ENCODE results near the gene PRUNE2.
"Not testable (repeated sequence)": the region's sequence is repeated elsewhere in the genome, so short reads cannot be mapped to it uniquely, and the experiment has no call there.

The PRUNE2 gene, protein sequence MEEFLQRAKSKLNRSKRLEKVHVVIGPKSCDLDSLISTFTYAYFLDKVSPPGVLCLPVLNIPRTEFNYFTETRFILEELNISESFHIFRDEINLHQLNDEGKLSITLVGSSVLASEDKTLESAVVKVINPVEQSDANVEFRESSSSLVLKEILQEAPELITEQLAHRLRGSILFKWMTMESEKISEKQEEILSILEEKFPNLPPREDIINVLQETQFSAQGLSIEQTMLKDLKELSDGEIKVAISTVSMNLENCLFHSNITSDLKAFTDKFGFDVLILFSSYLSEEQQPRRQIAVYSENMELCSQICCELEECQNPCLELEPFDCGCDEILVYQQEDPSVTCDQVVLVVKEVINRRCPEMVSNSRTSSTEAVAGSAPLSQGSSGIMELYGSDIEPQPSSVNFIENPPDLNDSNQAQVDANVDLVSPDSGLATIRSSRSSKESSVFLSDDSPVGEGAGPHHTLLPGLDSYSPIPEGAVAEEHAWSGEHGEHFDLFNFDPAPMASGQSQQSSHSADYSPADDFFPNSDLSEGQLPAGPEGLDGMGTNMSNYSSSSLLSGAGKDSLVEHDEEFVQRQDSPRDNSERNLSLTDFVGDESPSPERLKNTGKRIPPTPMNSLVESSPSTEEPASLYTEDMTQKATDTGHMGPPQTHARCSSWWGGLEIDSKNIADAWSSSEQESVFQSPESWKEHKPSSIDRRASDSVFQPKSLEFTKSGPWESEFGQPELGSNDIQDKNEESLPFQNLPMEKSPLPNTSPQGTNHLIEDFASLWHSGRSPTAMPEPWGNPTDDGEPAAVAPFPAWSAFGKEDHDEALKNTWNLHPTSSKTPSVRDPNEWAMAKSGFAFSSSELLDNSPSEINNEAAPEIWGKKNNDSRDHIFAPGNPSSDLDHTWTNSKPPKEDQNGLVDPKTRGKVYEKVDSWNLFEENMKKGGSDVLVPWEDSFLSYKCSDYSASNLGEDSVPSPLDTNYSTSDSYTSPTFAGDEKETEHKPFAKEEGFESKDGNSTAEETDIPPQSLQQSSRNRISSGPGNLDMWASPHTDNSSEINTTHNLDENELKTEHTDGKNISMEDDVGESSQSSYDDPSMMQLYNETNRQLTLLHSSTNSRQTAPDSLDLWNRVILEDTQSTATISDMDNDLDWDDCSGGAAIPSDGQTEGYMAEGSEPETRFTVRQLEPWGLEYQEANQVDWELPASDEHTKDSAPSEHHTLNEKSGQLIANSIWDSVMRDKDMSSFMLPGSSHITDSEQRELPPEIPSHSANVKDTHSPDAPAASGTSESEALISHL (N-terminal part only)

DNA sequence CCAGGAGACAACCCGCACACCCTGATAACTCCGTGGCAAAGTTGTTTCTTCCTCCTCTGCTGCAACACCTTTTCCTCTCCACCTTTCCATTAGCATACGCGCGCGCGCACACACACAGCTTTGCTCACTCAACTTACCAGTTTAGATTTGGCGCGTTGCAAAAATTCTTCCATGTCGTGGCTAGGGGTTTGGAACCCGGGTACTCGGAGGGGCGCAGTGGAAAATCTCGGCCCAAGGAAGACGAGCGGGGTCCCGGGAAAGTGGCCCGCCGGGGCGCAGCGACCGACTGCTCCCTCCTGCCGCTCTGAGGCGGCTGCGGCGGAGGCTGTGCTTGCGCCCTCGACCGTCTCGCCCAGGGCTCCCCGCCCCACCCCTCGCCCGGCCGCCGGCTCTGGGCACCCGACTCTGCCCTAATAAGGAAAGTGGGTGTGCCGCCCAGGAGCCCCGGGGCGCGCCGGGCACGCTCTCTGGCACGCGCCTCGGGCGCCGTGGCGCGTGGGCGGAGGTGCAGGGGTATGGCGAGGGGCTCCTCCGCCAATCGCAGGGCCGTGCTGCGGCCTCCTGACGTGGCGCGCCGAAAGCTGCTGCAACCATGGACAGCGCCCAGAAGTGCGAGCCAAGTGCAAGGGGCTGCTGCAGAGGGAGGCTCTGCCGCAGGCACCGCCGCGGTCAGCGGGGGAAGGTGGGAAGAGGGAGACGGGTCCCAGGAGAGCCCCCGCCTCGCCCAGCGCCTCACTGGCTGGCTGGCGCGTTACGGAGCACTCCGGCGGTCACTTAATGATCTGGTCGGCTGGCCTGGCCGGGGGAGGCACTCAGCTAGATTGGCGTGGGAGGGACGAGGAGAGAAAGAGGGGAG is at the start of gene PRUNE2:
Gene PRUNE2, minus strand, starts transcription at position 324 of the 856 bp plus-strand sequence. Its CDS starts 151 bp downstream, at position 173.
- no peak within 1 kb of the TSS for H3K4me3 Mint-ChIP-seq
- H3K27me3 Mint-ChIP-seq = peaks cover 75% of the 10 kb centered on the region
- H3K4me1 Mint-ChIP-seq = no peaks in the 10 kb centered on the region
- no peak within 1 kb of the TSS for H3K27ac Mint-ChIP-seq (ENCODE audit: low read depth)
- H3K9me3 Mint-ChIP-seq = no peaks in the 10 kb centered on the region
- no peaks in the 10 kb centered on the region for H3K36me3 Mint-ChIP-seq (ENCODE audit: insufficient read depth)
- DNase-seq (ENCODE audit: low spot score in 2 of 2) (no peak), ATAC-seq (replicated peaks; ENCODE audit: extremely low read depth, poor library complexity, severe bottlenecking) (no peak)

DNA sequence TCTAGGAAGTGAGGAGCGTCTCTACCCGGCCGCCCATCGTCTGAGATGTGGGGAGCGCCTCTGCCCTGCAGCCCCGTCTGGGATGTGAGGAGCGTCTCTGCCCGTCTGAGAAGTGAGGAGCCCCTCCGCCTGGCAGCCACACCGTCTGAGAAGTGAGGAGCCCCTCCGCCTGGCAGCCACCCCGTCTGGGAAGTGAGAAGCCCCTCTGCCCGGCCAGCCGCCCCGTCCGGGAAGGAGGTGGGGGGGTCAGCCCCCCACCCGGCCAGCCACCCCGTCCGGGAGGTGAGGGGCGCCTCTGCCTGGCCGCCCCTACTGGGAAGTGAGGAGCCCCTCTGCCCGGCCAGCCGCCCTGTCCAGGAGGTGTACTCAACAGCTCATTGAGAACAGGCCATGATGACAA is 49.5 kb upstream of the PRUNE2 start:
- not testable (repeated sequence) for DNase-seq (ENCODE audit: low spot score in 2 of 2); H3K9me3 Mint-ChIP-seq; H3K36me3 Mint-ChIP-seq (ENCODE audit: insufficient read depth); ATAC-seq (replicated peaks; ENCODE audit: extremely low read depth, poor library complexity, severe bottlenecking); H3K27ac Mint-ChIP-seq (ENCODE audit: low read depth); H3K4me3 Mint-ChIP-seq; H3K4me1 Mint-ChIP-seq
- H3K27me3 Mint-ChIP-seq = peaks cover 19% of the 10 kb centered on the region

DNA sequence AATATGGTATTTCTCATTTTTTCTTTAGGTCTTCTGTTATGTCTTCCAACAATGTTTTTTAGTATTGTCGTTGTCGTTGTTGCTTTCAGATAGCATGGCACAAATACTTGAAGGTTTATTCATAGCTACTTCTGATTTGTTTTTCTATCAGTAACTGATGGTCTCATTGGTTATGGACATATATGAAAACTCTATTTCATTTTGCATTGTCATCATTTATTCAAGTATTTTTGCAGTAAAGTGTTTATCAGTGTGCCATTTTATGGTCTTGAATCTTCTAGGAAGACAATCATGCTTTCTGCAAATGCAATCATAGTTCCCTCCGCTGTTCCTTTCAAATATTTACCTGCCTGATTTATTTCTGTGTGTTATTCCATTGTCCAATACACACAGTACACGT is 44.0 kb upstream of the PRUNE2 start:
- H3K9me3 Mint-ChIP-seq = peaks cover 6% of the 10 kb centered on the region
- DNase-seq (ENCODE audit: low spot score in 2 of 2) (no peak), ATAC-seq (replicated peaks; ENCODE audit: extremely low read depth, poor library complexity, severe bottlenecking) (no peak)
- H3K4me3 Mint-ChIP-seq = no peak overlapping the region
- peaks cover 16% of the 10 kb centered on the region for H3K27me3 Mint-ChIP-seq
- H3K27ac Mint-ChIP-seq (ENCODE audit: low read depth) = no peak overlapping the region
- no peaks in the 10 kb centered on the region for H3K4me1 Mint-ChIP-seq
- no peaks in the 10 kb centered on the region for H3K36me3 Mint-ChIP-seq (ENCODE audit: insufficient read depth)

DNA sequence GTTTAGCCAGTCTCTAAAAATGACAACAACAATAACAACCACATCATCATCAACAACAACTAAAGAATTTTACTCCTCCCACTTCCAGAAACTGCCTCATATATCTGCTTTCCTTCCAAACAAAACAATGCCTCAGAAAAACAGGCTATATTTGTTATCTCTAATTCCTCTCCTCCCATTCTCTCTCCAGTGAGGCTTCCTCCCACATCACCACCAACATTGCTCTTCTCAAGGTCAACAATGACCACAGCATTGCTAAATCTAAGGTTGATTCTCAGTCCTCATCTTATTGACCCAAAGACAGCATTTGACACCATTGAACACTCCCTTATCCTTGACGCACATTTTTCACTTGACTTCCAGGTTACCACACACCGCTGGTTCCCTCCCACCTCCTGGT is 38.1 kb upstream of the PRUNE2 start:
- Mint-ChIP-seq H3K36me3 (ENCODE audit: insufficient read depth) (no peaks in the 10 kb centered on the region), H3K9me3 (no peaks in the 10 kb centered on the region), H3K4me3 (no peak overlapping the region), H3K27ac (ENCODE audit: low read depth) (no peak overlapping the region), H3K27me3 (peaks cover 9% of the 10 kb centered on the region), H3K4me1 (no peaks in the 10 kb centered on the region)
- ATAC-seq (replicated peaks; ENCODE audit: extremely low read depth, poor library complexity, severe bottlenecking) (no peak), DNase-seq (ENCODE audit: low spot score in 2 of 2) (no peak)

DNA sequence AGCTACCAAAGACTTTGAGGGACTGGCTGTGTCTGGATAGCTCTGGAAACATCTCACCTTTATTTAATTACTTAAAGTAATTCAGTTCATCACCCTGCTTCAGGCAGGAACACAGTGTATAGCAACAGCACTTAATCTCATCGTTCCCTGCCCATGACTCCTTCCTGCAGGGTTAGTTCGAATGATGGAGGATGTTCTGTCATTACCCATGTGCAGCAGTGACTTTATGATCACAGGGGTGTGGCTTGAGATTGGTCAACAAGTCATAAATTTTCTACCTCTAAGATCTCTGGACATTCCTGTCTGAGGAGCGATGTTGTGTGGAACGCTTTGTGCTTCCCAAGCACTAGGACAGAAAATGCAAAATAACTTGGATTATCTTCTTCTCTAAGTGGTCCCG is 37.1 kb upstream of the PRUNE2 start:
- no peaks in the 10 kb centered on the region for H3K9me3 Mint-ChIP-seq
- H3K4me3 Mint-ChIP-seq = no peak overlapping the region
- no peak overlapping the region for H3K27ac Mint-ChIP-seq (ENCODE audit: low read depth)
- no peaks in the 10 kb centered on the region for H3K4me1 Mint-ChIP-seq
- H3K27me3 Mint-ChIP-seq = peaks cover 17% of the 10 kb centered on the region
- ATAC-seq (replicated peaks; ENCODE audit: extremely low read depth, poor library complexity, severe bottlenecking) (no peak), DNase-seq (ENCODE audit: low spot score in 2 of 2) (no peak)
- no peaks in the 10 kb centered on the region for H3K36me3 Mint-ChIP-seq (ENCODE audit: insufficient read depth)

DNA sequence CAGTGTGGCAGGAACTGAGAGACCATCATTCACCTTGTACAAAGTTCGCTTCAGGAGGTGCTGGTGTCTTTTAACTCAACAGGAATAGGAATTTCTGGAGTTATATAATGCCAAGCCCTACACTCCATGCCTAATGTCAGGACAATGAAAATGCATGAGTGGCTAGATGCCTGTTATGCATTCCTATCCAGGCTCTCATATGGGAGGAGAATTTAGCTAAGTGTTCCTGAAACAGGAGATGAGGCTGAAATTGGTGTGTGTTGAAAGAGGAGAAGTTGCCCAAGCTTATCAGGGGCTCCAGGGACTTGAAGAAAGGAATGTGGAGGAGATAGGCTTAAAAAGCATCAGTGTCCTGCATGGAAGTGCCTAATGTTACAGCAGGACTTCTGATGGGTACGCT is 26.8 kb upstream of the PRUNE2 start:
- Mint-ChIP-seq H3K4me3 (no peak overlapping the region), H3K9me3 (peaks cover 8% of the 10 kb centered on the region), H3K4me1 (no peaks in the 10 kb centered on the region), H3K27ac (ENCODE audit: low read depth) (no peak overlapping the region), H3K27me3 (peaks cover 10% of the 10 kb centered on the region), H3K36me3 (ENCODE audit: insufficient read depth) (no peaks in the 10 kb centered on the region)
- DNase-seq (ENCODE audit: low spot score in 2 of 2) = no peak
- ATAC-seq (replicated peaks; ENCODE audit: extremely low read depth, poor library complexity, severe bottlenecking) = no peak

DNA sequence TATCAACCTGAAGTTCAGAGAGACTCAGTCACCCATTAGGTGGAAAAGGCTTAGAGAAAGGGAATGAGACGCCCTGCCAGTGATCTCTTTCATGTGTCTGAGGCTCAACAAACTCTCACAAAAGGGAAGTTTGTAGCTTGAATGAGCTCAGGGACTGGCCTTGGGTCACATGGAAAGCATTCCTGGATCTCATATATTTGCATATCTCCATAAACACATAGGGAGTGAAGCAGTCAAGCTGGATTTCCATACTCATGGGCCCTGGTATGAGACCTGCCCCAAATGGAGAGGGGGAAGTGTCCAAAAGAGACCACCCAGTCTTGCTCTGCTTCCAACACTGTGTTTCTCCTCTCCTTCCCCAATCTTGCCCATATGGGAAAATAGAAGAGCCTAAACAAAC is 26.4 kb upstream of the PRUNE2 start:
- Mint-ChIP-seq H3K27me3 (peaks cover 10% of the 10 kb centered on the region), H3K9me3 (peaks cover 8% of the 10 kb centered on the region), H3K27ac (ENCODE audit: low read depth) (no peak overlapping the region), H3K4me3 (no peak overlapping the region), H3K4me1 (no peaks in the 10 kb centered on the region), H3K36me3 (ENCODE audit: insufficient read depth) (no peaks in the 10 kb centered on the region)
- DNase-seq (ENCODE audit: low spot score in 2 of 2) (no peak), ATAC-seq (replicated peaks; ENCODE audit: extremely low read depth, poor library complexity, severe bottlenecking) (no peak)

DNA sequence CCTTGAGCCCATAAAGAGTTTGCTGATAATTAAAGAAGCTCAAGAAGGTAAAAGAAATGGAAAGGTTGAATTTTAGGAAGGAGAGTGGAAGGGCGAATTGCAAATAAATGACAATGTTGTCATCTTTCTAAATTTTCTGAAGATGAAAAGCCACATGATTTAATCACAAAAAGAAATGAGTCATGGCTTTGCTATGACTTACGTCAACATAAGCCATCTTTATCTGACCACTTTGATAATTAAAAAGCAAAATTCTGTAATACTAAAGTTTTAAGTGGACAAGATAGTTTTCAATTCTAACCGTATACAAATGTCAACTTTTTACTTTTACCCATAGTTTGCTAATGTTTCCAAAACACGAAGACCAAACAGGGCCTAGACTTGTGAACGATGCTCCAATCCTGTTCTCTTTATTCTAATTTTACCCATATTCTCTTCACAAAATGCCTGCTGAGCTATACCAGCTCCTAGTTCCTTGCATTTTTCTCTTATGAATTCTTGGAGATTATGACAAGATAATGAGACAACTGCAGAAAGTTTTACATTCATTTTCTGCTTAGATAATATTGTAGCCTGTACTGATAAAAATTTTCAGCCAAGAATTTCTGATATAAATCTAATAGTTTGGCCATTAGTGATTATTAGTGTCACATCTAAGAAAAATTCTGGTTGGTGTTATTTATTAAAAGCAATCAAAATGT is 21.8 kb upstream of the PRUNE2 start:
- H3K4me3 Mint-ChIP-seq = no peak overlapping the region
- peaks cover 8% of the 10 kb centered on the region for H3K27me3 Mint-ChIP-seq
- no peaks in the 10 kb centered on the region for H3K36me3 Mint-ChIP-seq (ENCODE audit: insufficient read depth)
- H3K4me1 Mint-ChIP-seq = no peaks in the 10 kb centered on the region
- ATAC-seq (replicated peaks; ENCODE audit: extremely low read depth, poor library complexity, severe bottlenecking) (no peak), DNase-seq (ENCODE audit: low spot score in 2 of 2) (no peak)
- H3K27ac Mint-ChIP-seq (ENCODE audit: low read depth) = no peak overlapping the region
- peaks cover 8% of the 10 kb centered on the region for H3K9me3 Mint-ChIP-seq

DNA sequence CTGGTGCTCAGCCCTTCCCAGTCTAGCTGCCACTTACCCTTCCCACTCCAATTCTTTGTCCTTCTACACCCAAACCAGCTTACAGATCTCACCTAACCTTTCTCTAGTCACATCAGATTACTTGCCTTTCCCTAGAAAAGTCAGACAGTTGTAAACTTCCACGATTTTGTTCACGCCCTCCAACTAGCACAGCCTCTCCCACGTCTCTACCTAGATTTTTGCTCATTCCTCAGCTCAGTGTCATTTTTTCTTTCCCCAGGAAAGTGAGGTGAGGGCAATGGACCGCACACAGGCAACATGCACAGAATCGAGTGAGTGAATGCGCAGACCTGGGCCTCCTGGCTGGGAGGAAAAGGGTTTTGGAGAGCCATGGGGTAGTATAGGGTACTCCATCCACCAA is 20.9 kb upstream of the PRUNE2 start:
- Mint-ChIP-seq H3K27me3 (no peaks in the 10 kb centered on the region), H3K36me3 (ENCODE audit: insufficient read depth) (no peaks in the 10 kb centered on the region), H3K4me1 (no peaks in the 10 kb centered on the region), H3K27ac (ENCODE audit: low read depth) (no peak overlapping the region), H3K4me3 (no peak overlapping the region), H3K9me3 (peaks cover 3% of the 10 kb centered on the region)
- ATAC-seq (replicated peaks; ENCODE audit: extremely low read depth, poor library complexity, severe bottlenecking) = no peak
- no peak for DNase-seq (ENCODE audit: low spot score in 2 of 2)

DNA sequence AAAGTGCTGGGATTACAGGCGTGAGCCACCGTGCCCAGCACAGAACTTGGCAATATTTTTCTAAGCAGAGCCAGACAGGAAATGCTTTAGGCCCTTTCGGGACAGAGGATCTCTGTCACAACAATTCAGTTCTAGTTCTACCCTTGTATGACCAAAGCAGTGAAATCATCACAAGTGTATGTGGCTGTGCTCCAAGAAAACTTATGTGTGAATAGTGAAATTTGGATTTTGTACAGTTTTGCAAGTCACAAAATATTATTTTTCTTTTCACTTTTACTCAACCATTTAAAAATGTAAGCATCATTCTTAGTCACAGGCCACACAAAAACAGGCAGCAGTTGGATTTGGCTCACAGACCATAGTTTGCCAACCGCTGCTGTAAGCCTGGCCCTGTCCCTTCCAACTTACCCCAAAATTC is 20.4 kb upstream of the PRUNE2 start:
- H3K36me3 Mint-ChIP-seq (ENCODE audit: insufficient read depth) = no peaks in the 10 kb centered on the region
- no peaks in the 10 kb centered on the region for H3K9me3 Mint-ChIP-seq
- no peak overlapping the region for H3K27ac Mint-ChIP-seq (ENCODE audit: low read depth)
- no peaks in the 10 kb centered on the region for H3K4me1 Mint-ChIP-seq
- DNase-seq (ENCODE audit: low spot score in 2 of 2) = no peak
- no peaks in the 10 kb centered on the region for H3K27me3 Mint-ChIP-seq
- ATAC-seq (replicated peaks; ENCODE audit: extremely low read depth, poor library complexity, severe bottlenecking) = no peak
- no peak overlapping the region for H3K4me3 Mint-ChIP-seq

DNA sequence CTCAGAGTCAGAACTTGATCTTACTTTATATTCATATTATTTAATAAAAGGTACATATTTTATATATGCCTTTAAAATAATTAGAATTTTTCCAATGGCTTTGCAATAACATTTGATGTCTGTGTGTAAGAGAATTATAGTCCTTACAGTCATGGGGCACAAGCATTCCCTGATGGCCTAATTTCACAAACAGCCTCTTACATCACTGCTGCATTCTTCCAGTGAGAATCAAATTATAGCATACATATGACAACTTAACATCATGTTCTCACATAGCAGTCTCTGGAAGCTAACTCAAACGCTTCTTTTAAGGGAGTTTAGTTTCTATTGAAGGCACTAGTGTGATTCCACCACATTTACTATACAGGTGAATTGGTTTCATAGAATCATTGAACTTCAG is 15.3 kb upstream of the PRUNE2 start:
- Mint-ChIP-seq H3K4me1 (no peaks in the 10 kb centered on the region), H3K27ac (ENCODE audit: low read depth) (no peak overlapping the region), H3K27me3 (peaks cover 4% of the 10 kb centered on the region), H3K36me3 (ENCODE audit: insufficient read depth) (no peaks in the 10 kb centered on the region), H3K4me3 (no peak overlapping the region), H3K9me3 (no peaks in the 10 kb centered on the region)
- no peak for DNase-seq (ENCODE audit: low spot score in 2 of 2)
- no peak for ATAC-seq (replicated peaks; ENCODE audit: extremely low read depth, poor library complexity, severe bottlenecking)

Measured in central memory CD8-positive, alpha-beta T cell (primary cell).